Spleen (tissue), 13 donors: Measurements from ENCODE around the gene EFCAB9. TPM values are rescaled to one million over a fixed set of nuclear protein-coding genes. Genes with fewer than 3 reads are reported as not detected.
A peak's percentile ranks its signal among the peaks of the same experiment; 100 is the strongest.

ENCODE experiments used
- DNase-seq: peaks from one replicate; pipeline ENCODE4 v3.0.0-alpha.2; 2020
- H3K27ac ChIP-seq, 8 donors: fragments of 200-600 bp; sonication (generic) in 7 of 8; 1 replicate in 4 of 8; 2 replicates in 4 of 8; pipeline versions ENCODE4 v1.5.0 to v1.8.0; 2016 to 2021; ENCODE audit warnings: inconsistent platforms in 4 of 8, mild to moderate bottlenecking in 4 of 8, moderate library complexity in 1 of 8
- H3K27me3 ChIP-seq, 7 donors: fragments of 200-600 bp; sonication (generic) in 6 of 7; replicated peaks in 1 of 7; 1 replicate in 4 of 7; 2 replicates in 3 of 7; pipeline versions ENCODE4 v1.5.0 to v1.8.0; 2016 to 2021; ENCODE audit warnings: inconsistent platforms in 3 of 7, mild to moderate bottlenecking in 1 of 7
- H3K36me3 ChIP-seq, 6 donors: fragments of 200-600 bp; sonication (generic) in 5 of 6; 1 replicate in 4 of 6; 2 replicates in 2 of 6; pipeline versions ENCODE4 v1.5.0 to v1.8.0; 2016 to 2021; ENCODE audit warnings: inconsistent platforms in 2 of 6
- H3K4me1 ChIP-seq, 6 donors: fragments of 200-600 bp; sonication (generic) in 5 of 6; 1 replicate in 3 of 6; 2 replicates in 3 of 6; pipeline versions ENCODE4 v1.5.0 to v1.8.0; 2016 to 2021; ENCODE audit warnings: inconsistent platforms in 3 of 6
- H3K4me3 ChIP-seq, 8 donors: fragments of 200-600 bp; sonication (generic) in 7 of 8; 1 replicate in 4 of 8; 2 replicates in 4 of 8; pipeline versions ENCODE4 v1.5.0 to v1.8.0; 2016 to 2021; ENCODE audit warnings: inconsistent platforms in 4 of 8, mild to moderate bottlenecking in 4 of 8, moderate library complexity in 2 of 8
- H3K9me3 ChIP-seq, 8 donors: fragments of 200-600 bp; sonication (generic) in 7 of 8; 1 replicate in 4 of 8; 2 replicates in 4 of 8; pipeline versions ENCODE4 v1.5.0 to v1.8.0; 2016 to 2021; ENCODE audit warnings: inconsistent platforms in 4 of 8
- POLR2A ChIP-seq, 3 donors: fragments of 450-650 bp; IDR thresholded peaks; one replicate each; pipeline ENCODE4 v1.5.1; 2017; ENCODE audit warnings: antibody characterized with exemption in 3 of 3, mild to moderate bottlenecking in 1 of 3
- POLR2AphosphoS5 ChIP-seq, 3 donors: sonication (generic); formaldehyde crosslinking; IDR thresholded peaks; one replicate each; pipeline ENCODE4 v1.5.1; 2017; ENCODE audit warnings: antibody characterized with exemption in 3 of 3
- WGBS, 5 donors: extraction: QIAGEN DNeasy Blood & Tissue Kit in 3 of 5; methylation state at CpG; one replicate each; pipeline versions ENCODE4 v1.1.5 to v1.1.7; 2013 to 2018; 5-methylcytosine and 5-hydroxymethylcytosine counted together
- intact Hi-C: fragments of 100-400 bp; cut with DNase I; formaldehyde crosslinking; loops from one replicate; pipeline ENCODE4 v1.15.0; 2023; ENCODE audit warnings: low total_unique reads
- long read RNA-seq, 2 donors: transcript quantifications; one replicate each; lab custom pipeline, GENCODE V29; 2026
- polyA plus RNA-seq, 3 donors: library from polyadenylated mRNA; stranded (reverse); fragments of 200-250 nt; gene quantifications; one replicate each; pipeline ENCODE4 v1.2.1, GENCODE V29; 2013
- total RNA-seq, 7 donors: library from RNA; depleted of rRNA in 3 of 7; stranded (reverse); fragments of >200 nt in 3 of 7; fragmentation: NEBNext Ultra II Directional in 4 of 7; extraction: Animal tissue kit (Norgen Biotek cat#: 25700) in 4 of 7; gene quantifications; one replicate each; pipeline versions ENCODE4 v1.1.0 to v1.2.1, GENCODE V29; 2016 to 2021
- TF ChIP-seq, protein P1 (sequence below), 11 experiments: fragments of 200-600 bp in 7 of 11; fragments of 450-650 bp in 4 of 11; sonication (generic) in 4 of 11; IDR thresholded peaks in 8 of 11; conservative IDR thresholded peaks in 3 of 11; 1 replicate in 7 of 11; 2 replicates in 4 of 11; pipeline versions ENCODE4 v1.4.0 to v1.8.0; 2016 to 2021; ENCODE audit warnings: antibody characterized with exemption in 11 of 11, inconsistent platforms in 4 of 11, mild to moderate bottlenecking in 1 of 11
- donor health status: healthy with polysubstance abuse.
- donor health status: DM: no; HTN: no; CAD: no; lungs with moderate emphysema.
- donor health status: DM: no; HTN: no; CAD: no.
- donor health status: Bipolar disorder and iron deficiency.
- donor health status: healthy.
- donor health status: DM: no; HTN: no; CAD: no.
- donor health status: DM: yes; HTN: yes; CAD: no.

EFCAB9 gene
- total RNA-seq = not detected
- polyA plus RNA-seq = not detected
- long read RNA-seq, donor 1, partial matches to known transcripts = 14 of 14 reads
- long read RNA-seq, donor 1, other reads (novel, unspliced or antisense) = 0 of 14 reads
- long read RNA-seq, donor 2 = 0 reads

DNA sequence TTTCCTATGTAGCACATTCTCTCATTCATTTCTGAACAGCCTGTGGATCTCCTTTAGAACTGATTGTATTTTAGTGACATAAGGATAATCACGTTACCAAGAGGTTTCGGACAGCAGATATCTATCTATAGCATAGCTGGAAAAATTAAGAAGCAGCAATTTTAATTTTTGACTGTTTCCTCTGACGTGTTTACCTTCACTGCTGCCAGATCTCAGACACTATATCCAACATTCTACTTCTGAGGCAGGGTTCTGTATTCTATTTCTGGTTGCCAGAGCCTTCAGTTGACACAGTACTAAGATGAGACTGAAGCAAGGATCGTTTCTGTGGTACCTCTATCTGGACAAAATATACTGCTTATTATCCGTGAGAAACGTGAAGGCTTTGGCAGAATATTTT lies at the start of gene EFCAB9:
EFCAB9 (plus strand) TSS at position 301 of the 400 bp plus-strand sequence; CDS start at position 302, 1 bp downstream.
- no peak within 1 kb of the TSS for H3K27ac ChIP-seq
- H3K4me3 ChIP-seq = no peak within 1 kb of the TSS
- TF ChIP-seq POLR2A (IDR thresholded peaks at IDR 0.05) = no peak
- TF ChIP-seq, protein P1, sequence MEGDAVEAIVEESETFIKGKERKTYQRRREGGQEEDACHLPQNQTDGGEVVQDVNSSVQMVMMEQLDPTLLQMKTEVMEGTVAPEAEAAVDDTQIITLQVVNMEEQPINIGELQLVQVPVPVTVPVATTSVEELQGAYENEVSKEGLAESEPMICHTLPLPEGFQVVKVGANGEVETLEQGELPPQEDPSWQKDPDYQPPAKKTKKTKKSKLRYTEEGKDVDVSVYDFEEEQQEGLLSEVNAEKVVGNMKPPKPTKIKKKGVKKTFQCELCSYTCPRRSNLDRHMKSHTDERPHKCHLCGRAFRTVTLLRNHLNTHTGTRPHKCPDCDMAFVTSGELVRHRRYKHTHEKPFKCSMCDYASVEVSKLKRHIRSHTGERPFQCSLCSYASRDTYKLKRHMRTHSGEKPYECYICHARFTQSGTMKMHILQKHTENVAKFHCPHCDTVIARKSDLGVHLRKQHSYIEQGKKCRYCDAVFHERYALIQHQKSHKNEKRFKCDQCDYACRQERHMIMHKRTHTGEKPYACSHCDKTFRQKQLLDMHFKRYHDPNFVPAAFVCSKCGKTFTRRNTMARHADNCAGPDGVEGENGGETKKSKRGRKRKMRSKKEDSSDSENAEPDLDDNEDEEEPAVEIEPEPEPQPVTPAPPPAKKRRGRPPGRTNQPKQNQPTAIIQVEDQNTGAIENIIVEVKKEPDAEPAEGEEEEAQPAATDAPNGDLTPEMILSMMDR (IDR thresholded peaks at IDR 0.05 in 8 of 11, conservative IDR thresholded peaks at IDR 0.05 in 3 of 11) = no peak
- no peak for TF ChIP-seq POLR2AphosphoS5 (IDR thresholded peaks at IDR 0.05)
- no peak for DNase-seq
- peaks cover 0 to 8% (median 5%) of the 10 kb centered on the region in 6 donors for H3K4me1 ChIP-seq
- no peaks in the 10 kb centered on the region for H3K9me3 ChIP-seq
- intact Hi-C loops = loop anchor here (10.0 kb wide), 1 partner anchor 91 kb away; the partner anchor contains the start of gene UBTD2
- H3K27me3 ChIP-seq = peaks cover 0 to 5% (median 0%) of the 10 kb centered on the region in 7 donors
- 80 to 90% (median 85%) methylated on average over 6 of the region's 6 CpGs for WGBS, 5 donors
- H3K36me3 ChIP-seq = no peaks in the 10 kb centered on the region

DNA sequence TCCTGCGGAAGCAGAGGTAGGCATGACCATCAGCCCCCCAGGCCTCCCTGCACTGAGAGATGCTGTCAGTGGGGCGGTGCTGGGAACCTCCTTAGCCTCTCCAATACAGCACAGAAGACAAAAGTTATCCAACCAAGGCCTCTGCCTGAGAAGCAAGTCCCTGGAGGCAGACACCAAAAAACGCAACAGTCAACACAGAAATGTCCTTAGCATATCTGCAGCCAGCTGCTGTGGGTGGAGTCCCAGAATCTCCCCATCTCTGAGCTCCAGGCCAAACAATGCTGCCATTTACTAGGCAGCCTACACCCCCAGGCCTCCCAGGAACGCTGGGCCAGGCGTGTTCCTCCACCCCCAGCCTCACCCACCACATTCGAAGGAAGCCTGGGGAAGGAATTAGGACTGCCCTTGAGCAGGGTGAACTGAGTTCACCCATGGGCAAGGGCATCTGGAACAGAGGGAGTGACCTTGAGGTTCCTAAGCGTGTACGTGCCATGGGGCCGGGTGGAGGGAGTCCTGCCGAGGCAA lies 49.6 kb upstream of the EFCAB9 start:
- no peaks in the 10 kb centered on the region for H3K9me3 ChIP-seq
- H3K4me1 ChIP-seq = peaks cover 3 to 100% (median 61%) of the 10 kb centered on the region in 6 donors
- TF ChIP-seq, protein P1 (IDR thresholded peaks at IDR 0.05 in 8 of 11, conservative IDR thresholded peaks at IDR 0.05 in 3 of 11) = no peak
- TF ChIP-seq POLR2A (IDR thresholded peaks at IDR 0.05) = no peak
- TF ChIP-seq POLR2AphosphoS5 (IDR thresholded peaks at IDR 0.05) = no peak
- H3K36me3 ChIP-seq = peaks cover 0 to 71% (median 13%) of the 10 kb centered on the region in 6 donors
- H3K4me3 ChIP-seq = no peak overlapping the region
- DNase-seq = no peak
- WGBS, 5 donors = 63 to 77% (median 70%) methylated on average over 9 to 10 of the region's 10 CpGs
- intact Hi-C loops = no loop called here
- peaks cover 0 to 4% (median 0%) of the 10 kb centered on the region in 7 donors for H3K27me3 ChIP-seq
- peak overlapping the region in 3 of 8 donors; percentile 4 to 61 (median 30) for H3K27ac ChIP-seq

DNA sequence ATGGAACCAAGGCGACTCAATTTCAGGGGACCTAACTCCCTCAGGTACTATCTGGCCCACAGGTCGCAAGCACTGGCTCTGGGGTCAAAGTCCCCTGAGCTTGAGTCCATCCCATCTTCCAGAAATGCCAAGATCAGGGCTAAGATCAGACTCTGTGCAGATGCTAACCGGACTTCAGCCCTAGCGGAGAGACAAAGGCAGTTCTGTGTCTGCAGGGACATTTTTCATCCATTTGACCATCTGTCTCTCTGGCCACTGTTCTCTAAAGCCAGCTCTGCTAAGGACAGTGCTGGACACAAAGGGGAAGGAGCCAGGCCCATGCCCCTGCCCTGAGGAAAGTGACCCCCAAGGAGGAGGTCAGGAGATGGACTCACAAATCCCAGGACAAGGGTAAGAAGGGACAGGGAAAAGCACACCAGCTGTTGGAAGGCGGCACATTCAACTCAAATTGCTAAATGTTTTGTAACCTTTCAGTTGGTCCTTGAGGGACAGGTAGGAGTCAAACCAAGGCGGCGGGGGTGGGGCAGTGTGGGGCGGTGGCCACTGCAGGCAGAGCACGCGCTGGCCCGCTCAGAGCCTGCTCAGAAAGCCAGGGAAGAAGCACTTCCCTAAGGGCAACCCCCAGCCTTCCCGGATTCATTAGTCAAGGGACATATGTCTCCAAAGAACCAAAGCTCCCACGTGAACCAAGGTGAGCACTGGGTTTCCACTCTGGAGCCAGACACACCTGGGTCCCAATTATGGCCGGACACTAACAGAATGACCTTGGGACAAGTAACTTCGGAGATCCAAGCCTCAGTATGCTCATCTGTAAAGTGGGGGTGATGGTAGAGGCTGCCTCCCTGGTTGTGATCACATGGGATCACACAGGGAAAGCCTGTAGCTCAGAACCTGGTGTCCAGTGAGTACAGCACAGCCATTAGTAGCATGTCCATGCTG lies 48.8 kb upstream of the EFCAB9 start:
- intact Hi-C loops = no loop called here
- WGBS, 5 donors = 85 to 94% (median 92%) methylated on average over 11 to 15 of the region's 15 CpGs
- H3K36me3 ChIP-seq = peaks cover 0 to 75% (median 13%) of the 10 kb centered on the region in 6 donors
- TF ChIP-seq POLR2AphosphoS5 (IDR thresholded peaks at IDR 0.05) (no peak), POLR2A (IDR thresholded peaks at IDR 0.05) (no peak)
- TF ChIP-seq, protein P1 (IDR thresholded peaks at IDR 0.05 in 8 of 11, conservative IDR thresholded peaks at IDR 0.05 in 3 of 11) = no peak
- H3K27me3 ChIP-seq = peaks cover 0 to 4% (median 0%) of the 10 kb centered on the region in 7 donors
- DNase-seq = no peak
- peaks cover 7 to 100% (median 67%) of the 10 kb centered on the region in 6 donors for H3K4me1 ChIP-seq
- H3K27ac ChIP-seq = peak overlapping the region in 3 of 8 donors; percentile 4 to 61 (median 30)
- no peak overlapping the region for H3K4me3 ChIP-seq
- no peaks in the 10 kb centered on the region for H3K9me3 ChIP-seq
